C4-2B (cell line): ENCODE measurements around the gene MEF2D.

Experiments
- H3K27ac ChIP-seq: fragments of 450-650 bp; 2 replicates; pipeline ENCODE4 v1.5.1; 2017
- CTCF ChIP-seq: fragments of 450-650 bp; conservative IDR thresholded peaks from 2 replicates; pipeline ENCODE4 v1.5.1; 2017; ENCODE audit warnings: mild to moderate bottlenecking
- ZFX ChIP-seq: fragments of 450-650 bp; IDR thresholded peaks from 2 replicates; pipeline ENCODE4 v1.6.1; 2017

MEF2D gene

GRCh38 chr1:156464825-156465452, 35.6 kb downstream of the MEF2D start:
- no peak for TF ChIP-seq ZFX
- no peak for TF ChIP-seq CTCF
- no peak overlapping the region for H3K27ac ChIP-seq

- no peak overlapping the region for H3K27ac ChIP-seq
- TF ChIP-seq CTCF (no peak), ZFX (no peak)
These were observed 36.2 kb downstream of the MEF2D start for GRCh38 chr1:156464335-156464734.

GRCh38 chr1:156463874-156464273, 36.7 kb downstream of the MEF2D start:
- TF ChIP-seq CTCF: no peak
- no peak overlapping the region for H3K27ac ChIP-seq

GRCh38 chr1:156462954-156463795, 37.4 kb downstream of the MEF2D start:
- TF ChIP-seq ZFX (no peak), CTCF (no peak)

GRCh38 chr1:156461781-156462647, 38.6 kb downstream of the MEF2D start:
- TF ChIP-seq CTCF (no peak), ZFX (no peak)
- peak overlapping the region; percentile 20 for H3K27ac ChIP-seq

More at GRCh38 chr1:156462954-156463795, 37.4 kb downstream of the MEF2D start:
- peak overlapping the region; percentile 20; the same call in 1 of the 2 replicates for H3K27ac ChIP-seq

GRCh38 chr1:156461109-156461508, 39.5 kb downstream of the MEF2D start:
- TF ChIP-seq CTCF (no peak), ZFX (no peak)
- H3K27ac ChIP-seq: no peak overlapping the region

- TF ChIP-seq CTCF (no peak), ZFX (no peak)
- no peak overlapping the region for H3K27ac ChIP-seq
These were observed 40.0 kb downstream of the MEF2D start for GRCh38 chr1:156460525-156460924.
